ENCODE data around the gene TMEM255B. TPM values are rescaled to one million over a fixed set of nuclear protein-coding genes. Genes with fewer than 3 reads are reported as not detected.
A peak's percentile ranks its signal among the peaks of the same experiment; 100 is the strongest.

The TMEM255B gene
- total and polyA plus RNA-seq, 4 donors: 0.63 to 67.3 (median 20.4) TPM

GRCh38 chr13:113740286-113740556 is 18.8 kb upstream of the TMEM255B start:
- no peaks in the 10 kb centered on the region for H3K36me3 ChIP-seq (ENCODE audit: control insufficient read depth in 1 of 2, insufficient read depth in 2 of 2, low read length in 1 of 2)
- ATAC-seq (ENCODE audit: low FRiP score) (no peak), DNase-seq (peak; percentile 16 to 55)
- no peaks in the 10 kb centered on the region for H3K27me3 ChIP-seq (ENCODE audit: control insufficient read depth in 1 of 2, insufficient read depth in 2 of 2, low read length in 1 of 2)
- H3K4me3 ChIP-seq (ENCODE audit: low read length in 2 of 2): no peak overlapping the region
- H3K9me3 ChIP-seq (ENCODE audit: control insufficient read depth, low read length): no peaks in the 10 kb centered on the region
- 87 to 88% methylated on average over 9 of the region's 9 CpGs for WGBS, 2 donors
- intact Hi-C loops (cut with DNase I): no loop called here
- H3K4me1 ChIP-seq (ENCODE audit: control insufficient read depth in 1 of 2, insufficient read depth in 2 of 2, low read length in 2 of 2): no peaks in the 10 kb centered on the region
- H3K27ac ChIP-seq (ENCODE audit: low read depth in 1 of 2, low read length in 2 of 2): no peak overlapping the region

GRCh38 chr13:113740661-113741060 is 18.4 kb upstream of the TMEM255B start:
- H3K36me3 ChIP-seq (ENCODE audit: control insufficient read depth in 1 of 2, insufficient read depth in 2 of 2, low read length in 1 of 2): no peaks in the 10 kb centered on the region
- ATAC-seq (ENCODE audit: low FRiP score): no peak
- H3K9me3 ChIP-seq (ENCODE audit: control insufficient read depth, low read length): no peaks in the 10 kb centered on the region
- 84% methylated on average over 16 of the region's 16 CpGs for WGBS, 2 donors
- peak; percentile 22 to 61 for DNase-seq
- no peak overlapping the region for H3K27ac ChIP-seq (ENCODE audit: low read depth in 1 of 2, low read length in 2 of 2)
- intact Hi-C loops (cut with DNase I): no loop called here
- no peaks in the 10 kb centered on the region for H3K27me3 ChIP-seq (ENCODE audit: control insufficient read depth in 1 of 2, insufficient read depth in 2 of 2, low read length in 1 of 2)
- H3K4me3 ChIP-seq (ENCODE audit: low read length in 2 of 2): no peak overlapping the region
- H3K4me1 ChIP-seq (ENCODE audit: control insufficient read depth in 1 of 2, insufficient read depth in 2 of 2, low read length in 2 of 2): no peaks in the 10 kb centered on the region

GRCh38 chr13:113741191-113741668 is 17.8 kb upstream of the TMEM255B start:
- H3K4me3 ChIP-seq (ENCODE audit: low read length in 2 of 2): no peak overlapping the region
- no peaks in the 10 kb centered on the region for H3K9me3 ChIP-seq (ENCODE audit: control insufficient read depth, low read length)
- WGBS, 2 donors: 76 to 79% methylated on average over 15 of the region's 15 CpGs
- no peak for ATAC-seq (ENCODE audit: low FRiP score)
- H3K4me1 ChIP-seq (ENCODE audit: control insufficient read depth in 1 of 2, insufficient read depth in 2 of 2, low read length in 2 of 2): no peaks in the 10 kb centered on the region
- no peaks in the 10 kb centered on the region for H3K36me3 ChIP-seq (ENCODE audit: control insufficient read depth in 1 of 2, insufficient read depth in 2 of 2, low read length in 1 of 2)
- H3K27ac ChIP-seq (ENCODE audit: low read depth in 1 of 2, low read length in 2 of 2): no peak overlapping the region
- no peaks in the 10 kb centered on the region for H3K27me3 ChIP-seq (ENCODE audit: control insufficient read depth in 1 of 2, insufficient read depth in 2 of 2, low read length in 1 of 2)
- peak; percentile 38 to 44 for DNase-seq
- intact Hi-C loops (cut with DNase I): no loop called here

GRCh38 chr13:113742000-113742441 is 17.0 kb upstream of the TMEM255B start:
- peak; percentile 76 to 78 for DNase-seq
- Histone ChIP-seq H3K4me3 (ENCODE audit: low read length in 2 of 2) (no peak overlapping the region), H3K4me1 (ENCODE audit: control insufficient read depth in 1 of 2, insufficient read depth in 2 of 2, low read length in 2 of 2) (no peaks in the 10 kb centered on the region), H3K9me3 (ENCODE audit: control insufficient read depth, low read length) (no peaks in the 10 kb centered on the region), H3K27ac (ENCODE audit: low read depth in 1 of 2, low read length in 2 of 2) (no peak overlapping the region), H3K27me3 (ENCODE audit: control insufficient read depth in 1 of 2, insufficient read depth in 2 of 2, low read length in 1 of 2) (no peaks in the 10 kb centered on the region), H3K36me3 (ENCODE audit: control insufficient read depth in 1 of 2, insufficient read depth in 2 of 2, low read length in 1 of 2) (no peaks in the 10 kb centered on the region)
- peak; percentile 54 for ATAC-seq (ENCODE audit: low FRiP score)
- intact Hi-C loops (cut with DNase I): no loop called here
- WGBS, 2 donors: 29 to 30% methylated on average over 15 of the region's 15 CpGs

- no peaks in the 10 kb centered on the region for H3K36me3 ChIP-seq (ENCODE audit: control insufficient read depth in 1 of 2, insufficient read depth in 2 of 2, low read length in 1 of 2)
- H3K9me3 ChIP-seq (ENCODE audit: control insufficient read depth, low read length): no peaks in the 10 kb centered on the region
- H3K27ac ChIP-seq (ENCODE audit: low read depth in 1 of 2, low read length in 2 of 2): no peak overlapping the region
- 81 to 82% methylated on average over 21 of the region's 21 CpGs for WGBS, 2 donors
- no peak overlapping the region for H3K4me3 ChIP-seq (ENCODE audit: low read length in 2 of 2)
- ATAC-seq (ENCODE audit: low FRiP score): no peak
- H3K27me3 ChIP-seq (ENCODE audit: control insufficient read depth in 1 of 2, insufficient read depth in 2 of 2, low read length in 1 of 2): no peaks in the 10 kb centered on the region
- no peaks in the 10 kb centered on the region for H3K4me1 ChIP-seq (ENCODE audit: control insufficient read depth in 1 of 2, insufficient read depth in 2 of 2, low read length in 2 of 2)
- intact Hi-C loops (cut with DNase I): no loop called here
- peak; percentile 34 to 46 for DNase-seq
Observed at GRCh38 chr13:113742445-113743120, 16.4 kb upstream of the TMEM255B start.

- Histone ChIP-seq H3K27ac (ENCODE audit: low read depth in 1 of 2, low read length in 2 of 2) (no peak overlapping the region), H3K27me3 (ENCODE audit: control insufficient read depth in 1 of 2, insufficient read depth in 2 of 2, low read length in 1 of 2) (no peaks in the 10 kb centered on the region), H3K4me3 (ENCODE audit: low read length in 2 of 2) (no peak overlapping the region), H3K36me3 (ENCODE audit: control insufficient read depth in 1 of 2, insufficient read depth in 2 of 2, low read length in 1 of 2) (no peaks in the 10 kb centered on the region), H3K4me1 (ENCODE audit: control insufficient read depth in 1 of 2, insufficient read depth in 2 of 2, low read length in 2 of 2) (no peaks in the 10 kb centered on the region), H3K9me3 (ENCODE audit: control insufficient read depth, low read length) (no peaks in the 10 kb centered on the region)
- intact Hi-C loops (cut with DNase I): no loop called here
- DNase-seq (peak; percentile 41 to 60), ATAC-seq (ENCODE audit: low FRiP score) (no peak)
- 87% methylated on average over 21 to 24 of the region's 24 CpGs for WGBS, 2 donors
Observed at GRCh38 chr13:113743366-113744195, 15.4 kb upstream of the TMEM255B start.

- Histone ChIP-seq H3K36me3 (ENCODE audit: control insufficient read depth in 1 of 2, insufficient read depth in 2 of 2, low read length in 1 of 2) (no peaks in the 10 kb centered on the region), H3K4me1 (ENCODE audit: control insufficient read depth in 1 of 2, insufficient read depth in 2 of 2, low read length in 2 of 2) (no peaks in the 10 kb centered on the region), H3K27ac (ENCODE audit: low read depth in 1 of 2, low read length in 2 of 2) (no peak overlapping the region), H3K4me3 (ENCODE audit: low read length in 2 of 2) (no peak overlapping the region), H3K27me3 (ENCODE audit: control insufficient read depth in 1 of 2, insufficient read depth in 2 of 2, low read length in 1 of 2) (no peaks in the 10 kb centered on the region), H3K9me3 (ENCODE audit: control insufficient read depth, low read length) (no peaks in the 10 kb centered on the region)
- ATAC-seq (ENCODE audit: low FRiP score): no peak
- peak; percentile 43 to 45 for DNase-seq
- intact Hi-C loops (cut with DNase I): no loop called here
- WGBS, 2 donors: 84 to 87% methylated on average over 21 of the region's 21 CpGs
Observed at GRCh38 chr13:113744197-113745000, 14.6 kb upstream of the TMEM255B start.

GRCh38 chr13:113745059-113745458 is 14.0 kb upstream of the TMEM255B start:
- no peaks in the 10 kb centered on the region for H3K9me3 ChIP-seq (ENCODE audit: control insufficient read depth, low read length)
- 94 to 97% methylated on average over 8 to 9 of the region's 9 CpGs for WGBS, 2 donors
- H3K4me1 ChIP-seq (ENCODE audit: control insufficient read depth in 1 of 2, insufficient read depth in 2 of 2, low read length in 2 of 2): no peaks in the 10 kb centered on the region
- H3K4me3 ChIP-seq (ENCODE audit: low read length in 2 of 2): no peak overlapping the region
- intact Hi-C loops (cut with DNase I): no loop called here
- no peaks in the 10 kb centered on the region for H3K36me3 ChIP-seq (ENCODE audit: control insufficient read depth in 1 of 2, insufficient read depth in 2 of 2, low read length in 1 of 2)
- no peak for ATAC-seq (ENCODE audit: low FRiP score)
- H3K27ac ChIP-seq (ENCODE audit: low read depth in 1 of 2, low read length in 2 of 2): no peak overlapping the region
- DNase-seq: no peak
- no peaks in the 10 kb centered on the region for H3K27me3 ChIP-seq (ENCODE audit: control insufficient read depth in 1 of 2, insufficient read depth in 2 of 2, low read length in 1 of 2)
